Peyer's patch (tissue), 4 donors: ENCODE data around the gene TTC38.
"Not testable (repeated sequence)": the region's sequence is repeated elsewhere in the genome, so short reads cannot be mapped to it uniquely, and the experiment has no call there.

Experiments used
- CTCF ChIP-seq, 6 experiments: fragments of 450-650 bp in 4 of 6; fragments of 200-600 bp in 2 of 6; sonication (generic) in 1 of 6; IDR thresholded peaks; one replicate each; pipeline ENCODE4 v1.5.1; 2017 to 2019; ENCODE audit warnings: antibody characterized with exemption in 6 of 6, mild to moderate bottlenecking in 3 of 6, moderate library complexity in 1 of 6
- POLR2A ChIP-seq, 2 donors: fragments of 450-650 bp; IDR thresholded peaks; one replicate each; pipeline ENCODE4 v1.5.1; 2017; ENCODE audit warnings: antibody characterized with exemption in 2 of 2, mild to moderate bottlenecking in 2 of 2, moderate library complexity in 2 of 2

- TF ChIP-seq CTCF (IDR thresholded peaks at IDR 0.05): not testable (repeated sequence)
- TF ChIP-seq POLR2A (IDR thresholded peaks at IDR 0.05): peak in 1 of 2 donors; percentile 52
Measured at GRCh38 chr22:46264520-46264919, 3.3 kb upstream of the TTC38 start.
